ENCODE measurements around the gene RAP2B. TPM values are rescaled to one million over a fixed set of nuclear protein-coding genes. Genes with fewer than 3 reads are reported as not detected.
"Not testable (repeated sequence)": the region's sequence is repeated elsewhere in the genome, so short reads cannot be mapped to it uniquely, and the experiment has no call there.

The RAP2B gene
- total RNA-seq, 1 donor from 2014 or later = 16.4 TPM

- ATAC-seq = no peak
- intact Hi-C loops (cut with DNase I) = no loop called here
Measured at GRCh38 chr3:153180860-153181372, 18.9 kb downstream of the RAP2B start.

GRCh38 chr3:153182501-153183293 lies 20.7 kb downstream of the RAP2B start:
- DNase-seq (ENCODE audit: low spot score) = no peak
- no peak for ATAC-seq
- intact Hi-C loops (cut with DNase I) = no loop called here

More at GRCh38 chr3:153180860-153181372, 18.9 kb downstream of the RAP2B start:
- no peak for DNase-seq (ENCODE audit: low spot score)

- no peak for ATAC-seq
- DNase-seq (ENCODE audit: low spot score) = no peak
- intact Hi-C loops (cut with DNase I) = no loop called here
Measured at GRCh38 chr3:153190923-153191322, 28.9 kb downstream of the RAP2B start.

- intact Hi-C loops (cut with DNase I) = no loop called here
- ATAC-seq = no peak
- no peak for DNase-seq (ENCODE audit: low spot score)
Measured at GRCh38 chr3:153192327-153192726, 30.3 kb downstream of the RAP2B start.

- DNase-seq (ENCODE audit: low spot score); ATAC-seq; intact Hi-C loops (cut with DNase I): not testable (repeated sequence)
Measured at GRCh38 chr3:153193786-153194476, 31.9 kb downstream of the RAP2B start.

- intact Hi-C loops (cut with DNase I) = no loop called here
- DNase-seq (ENCODE audit: low spot score) = no peak
- no peak for ATAC-seq
Measured at GRCh38 chr3:153195349-153195879, 33.4 kb downstream of the RAP2B start.

GRCh38 chr3:153209596-153209995 lies 47.6 kb downstream of the RAP2B start:
- no peak for DNase-seq (ENCODE audit: low spot score)
- intact Hi-C loops (cut with DNase I) = no loop called here
- no peak for ATAC-seq

- ATAC-seq = peak; percentile 32
- intact Hi-C loops (cut with DNase I) = no loop called here
- DNase-seq (ENCODE audit: low spot score) = no peak
Measured at GRCh38 chr3:153210146-153210545, 48.1 kb downstream of the RAP2B start.

GRCh38 chr3:153210660-153211059 lies 48.6 kb downstream of the RAP2B start:
- ATAC-seq = no peak
- intact Hi-C loops (cut with DNase I) = no loop called here
- no peak for DNase-seq (ENCODE audit: low spot score)

GRCh38 chr3:153215497-153215896 lies 53.5 kb downstream of the RAP2B start:
- DNase-seq (ENCODE audit: low spot score) (no peak), ATAC-seq (no peak)
- intact Hi-C loops (cut with DNase I) = no loop called here

GRCh38 chr3:153215966-153216365 lies 53.9 kb downstream of the RAP2B start:
- no peak for DNase-seq (ENCODE audit: low spot score)
- intact Hi-C loops (cut with DNase I) = no loop called here

GRCh38 chr3:153216928-153217327 lies 54.9 kb downstream of the RAP2B start:
- intact Hi-C loops (cut with DNase I) = no loop called here

More at GRCh38 chr3:153215966-153216365, 53.9 kb downstream of the RAP2B start:
- ATAC-seq = no peak

GRCh38 chr3:153219146-153219545 lies 57.1 kb downstream of the RAP2B start:
- intact Hi-C loops (cut with DNase I) = no loop called here
- DNase-seq (ENCODE audit: low spot score) = no peak
- no peak for ATAC-seq

More at GRCh38 chr3:153216928-153217327, 54.9 kb downstream of the RAP2B start:
- DNase-seq (ENCODE audit: low spot score) (no peak), ATAC-seq (no peak)

Data from sciatic nerve (tissue), 2 donors.